Fibroblast of pulmonary artery (primary cell): ENCODE measurements around the gene TMEM139.
"Not testable (repeated sequence)": the region's sequence is repeated elsewhere in the genome, so short reads cannot be mapped to it uniquely, and the experiment has no call there.

Source experiments
- DNase-seq: peaks from one replicate; pipeline ENCODE4 v3.0.0-alpha.2; 2010; ENCODE audit warnings: low read depth
- H3K4me3 ChIP-seq: replicated peaks from 2 replicates; pipeline ENCODE4 v1.5.1; 2011; ENCODE audit warnings: low read depth, mild to moderate bottlenecking, control low read depth, low read length, moderate library complexity
- CTCF ChIP-seq: IDR thresholded peaks from 2 replicates; pipeline ENCODE4 v1.5.1; 2011; ENCODE audit warnings: mild to moderate bottlenecking, control low read depth, low read length, inconsistent platforms; ENCODE audit errors: missing control alignments

The TMEM139 gene

DNA sequence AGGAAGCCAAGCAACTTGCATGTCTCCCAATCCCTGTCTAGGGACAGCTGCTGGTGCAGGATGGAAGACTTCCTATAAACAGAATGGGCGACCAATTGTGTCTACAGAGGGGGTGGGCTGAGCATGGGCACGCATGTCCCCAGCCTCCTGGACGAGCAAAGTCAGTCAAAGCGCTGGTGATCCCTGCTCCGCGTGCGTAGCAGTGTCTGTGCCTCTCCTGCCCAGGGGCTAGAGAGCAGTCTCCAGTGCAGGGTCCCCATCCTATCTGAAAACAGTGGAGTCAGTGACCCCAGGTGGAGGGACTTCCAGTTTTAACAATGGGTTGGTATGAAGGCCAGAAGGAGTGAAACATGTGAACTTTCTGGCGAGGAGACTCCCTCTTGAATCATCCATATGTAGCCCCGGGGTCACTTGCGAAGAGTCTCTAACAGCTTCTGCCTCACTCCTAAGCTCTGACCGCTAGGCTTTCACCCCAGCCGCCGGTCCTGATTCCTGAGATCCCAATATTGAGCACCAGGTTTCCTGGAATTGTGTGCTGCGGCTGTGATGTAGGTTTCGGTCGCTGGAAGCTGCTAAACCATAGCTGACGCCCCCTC, 2.7 kb downstream of the TMEM139 start:
- DNase-seq = no peak
- no peak for TF ChIP-seq CTCF

DNA sequence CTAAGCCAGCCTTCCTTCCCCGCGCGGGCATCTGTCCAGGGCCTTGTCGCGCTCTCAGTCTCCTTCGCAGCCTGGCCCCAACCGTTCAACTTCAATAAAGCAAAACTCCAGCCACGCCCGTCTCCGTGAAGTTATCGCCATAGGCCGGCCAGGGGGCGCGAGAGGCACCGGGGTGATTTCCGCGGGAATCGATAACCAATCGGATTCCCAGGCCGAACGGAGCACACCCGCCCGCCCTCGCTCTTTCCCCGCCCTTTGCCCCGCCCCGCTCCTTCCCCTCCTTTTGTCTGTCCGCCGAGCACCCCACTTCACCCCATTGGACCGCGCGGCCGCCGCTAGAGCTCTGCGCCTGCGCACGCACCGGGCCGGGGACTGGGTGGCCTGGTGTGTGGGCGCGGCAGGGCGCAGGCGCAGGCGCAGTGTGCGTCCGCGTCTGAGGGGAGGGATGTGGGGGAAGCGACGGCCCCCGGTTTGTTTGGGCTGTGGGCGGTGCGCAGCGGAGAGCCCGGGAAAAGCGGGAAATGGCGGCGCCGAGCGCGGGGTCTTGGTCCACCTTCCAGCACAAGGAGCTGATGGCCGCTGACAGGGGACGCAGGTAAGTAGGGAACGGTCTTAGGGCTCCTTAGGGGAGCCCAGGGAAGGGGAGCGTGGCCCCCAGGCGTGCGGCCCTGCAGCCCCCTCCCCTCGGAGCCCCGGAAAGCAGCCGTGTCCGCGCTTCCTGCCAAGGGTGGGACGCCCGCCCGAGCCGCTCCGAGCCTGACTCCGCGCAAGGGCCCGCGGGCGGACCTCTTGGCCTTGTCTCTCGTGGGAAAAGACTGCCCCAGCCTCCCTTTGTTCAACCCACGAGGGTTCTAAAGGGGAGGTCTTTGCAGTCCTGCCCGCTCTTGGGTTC, 3.4 kb downstream of the TMEM139 start, which contains the start of gene CASP2:
Gene CASP2, plus strand, starts transcription at position 417 of the 892 bp plus-strand sequence. Its CDS starts 105 bp downstream, at position 522.
- peak within 1 kb of the TSS; percentile 86 for H3K4me3 ChIP-seq
- peak; percentile 97 for DNase-seq
- TF ChIP-seq CTCF = peak; percentile 22

More for the DNA sequence above, 2.7 kb downstream of the TMEM139 start:
- H3K4me3 ChIP-seq = peak overlapping the region; percentile 86

DNA sequence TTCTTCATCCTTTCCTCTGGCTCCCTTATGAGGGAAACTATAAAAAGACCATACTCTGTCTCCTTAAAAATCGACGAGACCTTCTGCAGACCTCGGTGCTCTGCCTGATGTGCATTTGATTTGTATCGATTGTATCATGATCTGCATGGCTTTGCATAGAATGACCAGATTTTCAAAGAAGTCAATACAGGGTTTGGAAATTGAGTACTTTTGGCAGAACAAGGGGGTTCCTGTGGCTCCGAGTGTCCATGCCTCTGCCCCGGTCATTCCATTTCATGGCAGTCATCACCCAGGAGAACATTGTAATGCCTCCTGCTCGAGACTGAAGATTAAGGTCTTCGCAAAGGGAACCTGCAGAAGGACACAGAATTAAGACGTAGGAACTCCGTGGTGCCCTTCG, 4.1 kb downstream of the TMEM139 start:
- TF ChIP-seq CTCF = no peak
- H3K4me3 ChIP-seq = peak overlapping the region; percentile 86
- DNase-seq = no peak

GRCh38 chr7:143289421-143289820, 4.7 kb downstream of the TMEM139 start:
- no peak for TF ChIP-seq CTCF
- no peak for DNase-seq
- peak overlapping the region; percentile 86 for H3K4me3 ChIP-seq

GRCh38 chr7:143289888-143290287, 5.1 kb downstream of the TMEM139 start:
- peak overlapping the region; percentile 86 for H3K4me3 ChIP-seq

DNA sequence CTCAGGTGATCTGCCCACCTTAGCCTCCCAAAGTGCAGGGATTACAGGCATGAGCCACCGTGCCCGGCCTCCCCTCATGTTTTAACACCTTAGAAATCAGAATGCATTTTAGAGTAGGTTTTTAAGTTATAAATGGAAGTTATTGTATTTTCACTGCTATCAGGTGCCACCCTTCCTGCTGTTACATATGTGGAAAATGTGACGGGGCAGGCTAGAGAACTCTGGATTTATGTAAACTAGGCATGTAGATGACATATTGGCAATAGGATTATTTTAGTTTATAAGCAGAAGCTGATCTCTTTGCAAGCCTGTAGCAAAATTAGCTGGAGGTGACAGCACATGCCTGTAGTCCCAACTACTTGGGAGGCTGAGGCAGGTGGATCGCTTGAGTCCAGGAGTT, 5.5 kb downstream of the TMEM139 start:
- no peak overlapping the region for H3K4me3 ChIP-seq
- no peak for TF ChIP-seq CTCF
- no peak for DNase-seq

More at GRCh38 chr7:143289888-143290287, 5.1 kb downstream of the TMEM139 start:
- DNase-seq = not testable (repeated sequence)

DNA sequence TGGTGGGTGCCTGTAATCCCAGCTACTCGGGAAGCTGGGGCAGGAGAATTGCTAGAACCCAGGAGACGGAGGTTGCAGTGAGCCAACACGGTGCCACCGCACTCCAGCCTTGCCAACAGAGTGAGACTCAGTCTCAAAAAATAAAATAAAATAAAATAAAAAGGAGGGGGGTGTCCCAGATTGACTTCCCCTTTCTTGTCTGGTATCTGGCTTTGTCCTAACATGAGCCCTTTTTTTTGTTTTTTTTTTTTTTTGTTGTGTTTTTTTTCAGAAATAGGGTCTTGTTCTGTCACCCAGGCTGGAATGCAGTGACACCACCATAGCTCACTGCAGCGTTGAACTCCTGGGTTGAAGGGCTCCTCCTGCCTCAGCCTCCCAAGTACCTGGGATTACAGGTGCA, 8.1 kb downstream of the TMEM139 start:
- TF ChIP-seq CTCF = no peak
- no peak for DNase-seq
- H3K4me3 ChIP-seq = no peak overlapping the region
